Ramos (cell line): ENCODE measurements around the gene CARF.
"Not testable (repeated sequence)": the region's sequence is repeated elsewhere in the genome, so short reads cannot be mapped to it uniquely, and the experiment has no call there.

Source experiments
- in situ Hi-C: fragments of 300-500 bp; cut with MboI; formaldehyde crosslinking; loops from one replicate; pipeline ENCODE4 v1.14.3; 2022; ENCODE audit warnings: low sequenced_read_pairs; ENCODE audit not compliant: unreplicated experiment

The CARF gene

GRCh38 chr2:202933958-202934357 is 21.9 kb downstream of the CARF start:
- in situ Hi-C loops: no loop called here

- in situ Hi-C loops: no loop called here
Observed at GRCh38 chr2:202934456-202934855, 22.4 kb downstream of the CARF start.

- in situ Hi-C loops: no loop called here
Observed at GRCh38 chr2:202938960-202939359, 26.9 kb downstream of the CARF start.

- in situ Hi-C loops: no loop called here
Observed at GRCh38 chr2:202941771-202942170, 29.7 kb downstream of the CARF start.

GRCh38 chr2:202944408-202944807 is 32.3 kb downstream of the CARF start:
- in situ Hi-C loops: no loop called here

- in situ Hi-C loops: no loop called here
Observed at GRCh38 chr2:202944816-202945215, 32.7 kb downstream of the CARF start.

- in situ Hi-C loops: no loop called here
Observed at GRCh38 chr2:202945497-202945896, 33.4 kb downstream of the CARF start.

GRCh38 chr2:202949333-202949732 is 37.3 kb downstream of the CARF start:
- in situ Hi-C loops: not testable (repeated sequence)

GRCh38 chr2:202950592-202950991 is 38.5 kb downstream of the CARF start:
- in situ Hi-C loops: no loop called here

GRCh38 chr2:202960524-202960923 is 48.4 kb downstream of the CARF start:
- in situ Hi-C loops: no loop called here

GRCh38 chr2:202963712-202964111 is 51.6 kb downstream of the CARF start:
- in situ Hi-C loops: no loop called here

GRCh38 chr2:202965810-202966460 is 53.9 kb downstream of the CARF start:
- in situ Hi-C loops: no loop called here

- in situ Hi-C loops: not testable (repeated sequence)
Observed at GRCh38 chr2:202969404-202969803, 57.3 kb downstream of the CARF start.

- in situ Hi-C loops: no loop called here
Observed at GRCh38 chr2:202976809-202977208, 64.7 kb downstream of the CARF start.

- in situ Hi-C loops: no loop called here
Observed at GRCh38 chr2:202982779-202983491, 70.9 kb downstream of the CARF start.

- in situ Hi-C loops: no loop called here
Observed at GRCh38 chr2:202989749-202990148, 77.7 kb downstream of the CARF start.

GRCh38 chr2:202990501-202990900 is 78.4 kb downstream of the CARF start:
- in situ Hi-C loops: no loop called here

GRCh38 chr2:202997113-202997512 is 85.0 kb downstream of the CARF start:
- in situ Hi-C loops: not testable (repeated sequence)

- in situ Hi-C loops: no loop called here
Observed at GRCh38 chr2:203002054-203002821, 90.2 kb downstream of the CARF start.

- in situ Hi-C loops: no loop called here
Observed at GRCh38 chr2:203003716-203004115, 91.6 kb downstream of the CARF start.
